A549 (cell line): ENCODE measurements around the gene PSD2. TPM values are rescaled to one million over a fixed set of nuclear protein-coding genes. Genes with fewer than 3 reads are reported as not detected.

Source experiments
- ATAC-seq, 2 experiments: fragments of 200-7000 bp in 1 of 2; fragments of >200 bp in 1 of 2; cut with Nextera tagmentation in 1 of 2; cut with Tn5 transposase in 1 of 2; 3 replicates each; pipeline versions ENCODE4 v1.8.0 to v1.9.1; 2018 to 2020; ENCODE audit warnings: mild to moderate bottlenecking in 1 of 2, moderate library complexity in 1 of 2
- CTCF ChIA-PET: fragments of 300-600 bp; sonication (Branson Sonifier 250); formaldehyde crosslinking; extraction: SDS; loops from one replicate; lab custom pipeline; 2021; ENCODE audit warnings: antibody characterized with exemption, inconsistent platforms; lab: Yijun Ruan, JAX
- POLR2A ChIA-PET: fragments of 350-600 bp; formaldehyde crosslinking; extraction: SDS; loops from one replicate; lab custom pipeline; 2021; ENCODE audit warnings: antibody characterized with exemption, inconsistent platforms; lab: Yijun Ruan, JAX
- DNase-seq, 2 experiments: peaks; one replicate each; pipeline versions ENCODE4 v3.0.0 to v3.0.0-alpha.2; 2011 to 2016; ENCODE audit warnings: low read depth in 1 of 2, low spot score in 1 of 2
- FAIRE-seq: peaks from 2 replicates; lab custom pipeline; 2011; peaks lifted over from hg19 to GRCh38; lab: Jason Lieb, UNC
- H3K27ac ChIP-seq, 2 experiments: fragments of >200 bp; sonication (Bioruptor Twin); formaldehyde crosslinking; 3 replicates each; pipeline ENCODE4 v1.5.1; 2016 to 2017
- H3K4me1 ChIP-seq: fragments of >200 bp; sonication (Bioruptor Twin); formaldehyde crosslinking; 3 replicates; pipeline ENCODE4 v1.6.1; 2016
- H3K4me2 ChIP-seq: fragments of >200 bp; sonication (Bioruptor Twin); formaldehyde crosslinking; 3 replicates; pipeline ENCODE4 v1.6.1; 2016
- H3K4me3 ChIP-seq: fragments of >200 bp; sonication (Bioruptor Twin); formaldehyde crosslinking; 3 replicates; pipeline ENCODE4 v1.5.1; 2016
- H3K9me3 ChIP-seq: fragments of >200 bp; sonication (Bioruptor Twin); formaldehyde crosslinking; 3 replicates; pipeline ENCODE4 v1.6.1; 2016
- BCL3 ChIP-seq: fragments of >200 bp; sonication (Bioruptor Twin); formaldehyde crosslinking; IDR thresholded peaks from 3 replicates; pipeline ENCODE4 v1.6.1; 2016
- CBX2 ChIP-seq: fragments of 200-600 bp; sonication (generic); IDR thresholded peaks from 2 replicates; pipeline ENCODE4 v1.6.1; 2016; ENCODE audit warnings: low read depth, mild to moderate bottlenecking, borderline replicate concordance
- CBX8 ChIP-seq: fragments of 200-600 bp; sonication (generic); IDR thresholded peaks from 2 replicates; pipeline ENCODE4 v1.6.1; 2016
- CEBPB ChIP-seq, 2 experiments: fragments of >200 bp in 1 of 2; sonication (Bioruptor Twin) in 1 of 2; formaldehyde crosslinking in 1 of 2; IDR thresholded peaks; 2 replicates each; pipeline ENCODE4 v1.6.1; 2012 to 2016
- CHD2 ChIP-seq: fragments of 150-350 bp; IDR thresholded peaks from 2 replicates; pipeline ENCODE4 v1.6.1; 2014; ENCODE audit warnings: low read length; ENCODE audit not compliant: partially characterized antibody
- CHD4 ChIP-seq: fragments of 200-600 bp; sonication (generic); IDR thresholded peaks from 2 replicates; pipeline ENCODE4 v1.6.1; 2016; ENCODE audit warnings: antibody characterized with exemption, mild to moderate bottlenecking, borderline replicate concordance
- CTCF ChIP-seq: fragments of >200 bp; sonication (Bioruptor Twin); formaldehyde crosslinking; IDR thresholded peaks from 3 replicates; pipeline ENCODE4 v1.5.1; 2016
- E2F6 ChIP-seq: IDR thresholded peaks from 2 replicates; pipeline ENCODE4 v1.6.1; 2012; ENCODE audit warnings: low read depth, borderline replicate concordance
- FOXS1 ChIP-seq: fragments of 250-450 bp; sonication (Bioruptor Pico); IDR thresholded peaks from 2 replicates; pipeline ENCODE4 v1.5.0; 2020; ENCODE audit warnings: mild to moderate bottlenecking, moderate library complexity
- HDAC2 ChIP-seq: fragments of 200-600 bp; sonication (generic); IDR thresholded peaks from 2 replicates; pipeline ENCODE4 v1.6.1; 2016
- HMGXB4 ChIP-seq: fragments of 250-450 bp; sonication (Bioruptor Pico); IDR thresholded peaks from 2 replicates; pipeline ENCODE4 v1.5.0; 2021; ENCODE audit warnings: mild to moderate bottlenecking, moderate library complexity, borderline replicate concordance
- HOXB13 ChIP-seq: fragments of 250-450 bp; sonication (Bioruptor Pico); IDR thresholded peaks from 2 replicates; pipeline ENCODE4 v1.5.0; 2020; ENCODE audit warnings: low read depth, mild to moderate bottlenecking, moderate library complexity
- JUN ChIP-seq, 2 experiments: fragments of >200 bp; sonication (Bioruptor Twin); formaldehyde crosslinking; IDR thresholded peaks; 2 replicates in 1 of 2; 3 replicates in 1 of 2; pipeline ENCODE4 v1.6.1; 2016 to 2017
- KDM5A ChIP-seq: fragments of 200-600 bp; sonication (generic); IDR thresholded peaks from 2 replicates; pipeline ENCODE4 v1.6.1; 2016; ENCODE audit warnings: antibody characterized with exemption, mild to moderate bottlenecking
- MAZ ChIP-seq: fragments of 150-350 bp; IDR thresholded peaks from 2 replicates; pipeline ENCODE4 v1.6.1; 2014; ENCODE audit warnings: antibody characterized with exemption, low read depth, low read length, borderline replicate concordance
- NPAS2 ChIP-seq: fragments of 250-450 bp; sonication (Bioruptor Pico); IDR thresholded peaks from 2 replicates; pipeline ENCODE4 v1.8.0; 2022; ENCODE audit warnings: mild to moderate bottlenecking, moderate library complexity, borderline replicate concordance
- NR3C1 ChIP-seq: fragments of >200 bp; sonication (Bioruptor Twin); formaldehyde crosslinking; IDR thresholded peaks from 3 replicates; pipeline ENCODE4 v1.6.1; 2017
- PBX3 ChIP-seq: IDR thresholded peaks from 2 replicates; pipeline ENCODE4 v1.6.1; 2012
- RARB ChIP-seq: fragments of 250-450 bp; sonication (Bioruptor Pico); IDR thresholded peaks from 2 replicates; pipeline ENCODE4 v1.8.0; 2021; ENCODE audit warnings: mild to moderate bottlenecking, moderate library complexity
- SREBF2 ChIP-seq: fragments of 450-650 bp; IDR thresholded peaks from 2 replicates; pipeline ENCODE4 v1.6.1; 2014; ENCODE audit warnings: mild to moderate bottlenecking, moderate library complexity
- TP53 ChIP-seq: fragments of 250-450 bp; sonication (Bioruptor Pico); IDR thresholded peaks from 2 replicates; pipeline ENCODE4 v1.5.0; 2021; ENCODE audit warnings: mild to moderate bottlenecking, moderate library complexity
- ZNF302 ChIP-seq: fragments of 250-450 bp; sonication (Bioruptor Pico); IDR thresholded peaks from 2 replicates; pipeline ENCODE4 v1.9.0; 2021; ENCODE audit warnings: inconsistent platforms, mild to moderate bottlenecking, moderate library complexity
- WGBS: methylation state at CpG from one replicate; pipeline ENCODE4 v1.1.6; 2017; ENCODE audit errors: missing lambda C conversion rate; 5-methylcytosine and 5-hydroxymethylcytosine counted together
- polyA plus RNA-seq, 4 experiments: library from polyadenylated mRNA; depleted of rRNA in 3 of 4; stranded (reverse); fragments of >200 nt; fragmentation: RNase III in 1 of 4; extraction: RNeasy Plus Mini Kit Qiagen cat#74134 plus additional on column Dnase treatment in 1 of 4; gene quantifications; 2 replicates in 3 of 4; 3 replicates in 1 of 4; pipeline ENCODE4 v1.2.3, GENCODE V29; 2011 to 2017
- TF ChIP-seq, protein P1 (sequence below): fragments of 250-450 bp; sonication (Bioruptor Pico); IDR thresholded peaks from 2 replicates; pipeline ENCODE4 v1.5.0; 2020; ENCODE audit warnings: low read depth, mild to moderate bottlenecking, moderate library complexity
- TF ChIP-seq, protein P2 (sequence below): fragments of >200 bp; sonication (Bioruptor Twin); formaldehyde crosslinking; IDR thresholded peaks from 2 replicates; pipeline ENCODE4 v1.6.1; 2016
- TF ChIP-seq, protein P3 (sequence below): fragments of 150-350 bp; IDR thresholded peaks from 2 replicates; pipeline ENCODE4 v1.6.1; 2014; ENCODE audit warnings: low read depth, mild to moderate bottlenecking, low read length

PSD2 gene
- polyA plus RNA-seq, 2 of the 4 experiments (the other 2 are of a cell fraction), result 0.05 TPM; not detected in 1

GRCh38 chr5:139761501-139761900 lies 34.1 kb upstream of the PSD2 start:
- CTCF ChIA-PET, result interaction anchor here (1.3 kb wide), 2 partner anchors 9 to 207 kb away, joined by 3 to 5 read pairs; no protein-coding TSS in a partner anchor

GRCh38 chr5:139762615-139763170 lies 32.9 kb upstream of the PSD2 start:
- Histone ChIP-seq H3K9me3 (no peaks in the 10 kb centered on the region), H3K27ac (no peak overlapping the region), H3K4me3 (no peak overlapping the region), H3K4me2 (no peak overlapping the region), H3K4me1 (no peaks in the 10 kb centered on the region)
- 71% methylated on average over 8 of the region's 10 CpGs for WGBS
- FAIRE-seq (no peak), DNase-seq (no peak), ATAC-seq (no peak)
- ChIA-PET CTCF (interaction anchor here (1.2 to 1.4 kb wide), 3 partner anchors 10 to 129 kb away, joined by 3 to 6 read pairs (median 3); no protein-coding TSS in a partner anchor), POLR2A (no interaction called here)
- no peak for TF ChIP-seq MAZ
- no peak for TF ChIP-seq CHD4
- no peak for TF ChIP-seq ZNF302 (CRISPR knock-in tag)
- no peak for TF ChIP-seq PBX3
- TF ChIP-seq FOXS1, result no peak
- TF ChIP-seq SREBF2, result no peak
- no peak for TF ChIP-seq KDM5A
- TF ChIP-seq E2F6, result no peak
- no peak for TF ChIP-seq HMGXB4
- TF ChIP-seq HDAC2, result no peak
- no peak for TF ChIP-seq NPAS2 (CRISPR knock-in tag)
- TF ChIP-seq RARB (CRISPR knock-in tag), result no peak
- TF ChIP-seq, protein P1, sequence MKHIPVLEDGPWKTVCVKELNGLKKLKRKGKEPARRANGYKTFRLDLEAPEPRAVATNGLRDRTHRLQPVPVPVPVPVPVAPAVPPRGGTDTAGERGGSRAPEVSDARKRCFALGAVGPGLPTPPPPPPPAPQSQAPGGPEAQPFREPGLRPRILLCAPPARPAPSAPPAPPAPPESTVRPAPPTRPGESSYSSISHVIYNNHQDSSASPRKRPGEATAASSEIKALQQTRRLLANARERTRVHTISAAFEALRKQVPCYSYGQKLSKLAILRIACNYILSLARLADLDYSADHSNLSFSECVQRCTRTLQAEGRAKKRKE, result no peak
- TF ChIP-seq CHD2, result no peak

More at GRCh38 chr5:139761501-139761900, 34.1 kb upstream of the PSD2 start:
- WGBS, result 70% methylated on average over 4 of the region's 4 CpGs
- DNase-seq, result no peak
- Histone ChIP-seq H3K9me3 (no peaks in the 10 kb centered on the region), H3K4me3 (no peak overlapping the region), H3K27ac (0 out of 6 replicates have a peak overlapping the region, but pooled peaks of 1 of the 2 experiments have one; percentile 5), H3K4me2 (no peak overlapping the region), H3K4me1 (no peaks in the 10 kb centered on the region)
- POLR2A ChIA-PET, result no interaction called here
- no peak for ATAC-seq
- TF ChIP-seq MAZ (no peak), HDAC2 (no peak), NR3C1 (no peak), CEBPB (IDR thresholded peaks at IDR 0.05) (no peak), HOXB13 (CRISPR knock-in tag) (no peak), TP53 (no peak), BCL3 (no peak), CBX8 (no peak), NPAS2 (CRISPR knock-in tag) (no peak), CTCF (no peak), CBX2 (no peak), JUN (IDR thresholded peaks at IDR 0.05) (no peak)
- TF ChIP-seq, protein P2, sequence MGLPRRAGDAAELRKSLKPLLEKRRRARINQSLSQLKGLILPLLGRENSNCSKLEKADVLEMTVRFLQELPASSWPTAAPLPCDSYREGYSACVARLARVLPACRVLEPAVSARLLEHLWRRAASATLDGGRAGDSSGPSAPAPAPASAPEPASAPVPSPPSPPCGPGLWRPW, result no peak
- TF ChIP-seq, protein P3, sequence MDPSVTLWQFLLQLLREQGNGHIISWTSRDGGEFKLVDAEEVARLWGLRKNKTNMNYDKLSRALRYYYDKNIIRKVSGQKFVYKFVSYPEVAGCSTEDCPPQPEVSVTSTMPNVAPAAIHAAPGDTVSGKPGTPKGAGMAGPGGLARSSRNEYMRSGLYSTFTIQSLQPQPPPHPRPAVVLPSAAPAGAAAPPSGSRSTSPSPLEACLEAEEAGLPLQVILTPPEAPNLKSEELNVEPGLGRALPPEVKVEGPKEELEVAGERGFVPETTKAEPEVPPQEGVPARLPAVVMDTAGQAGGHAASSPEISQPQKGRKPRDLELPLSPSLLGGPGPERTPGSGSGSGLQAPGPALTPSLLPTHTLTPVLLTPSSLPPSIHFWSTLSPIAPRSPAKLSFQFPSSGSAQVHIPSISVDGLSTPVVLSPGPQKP, result no peak
- FAIRE-seq, result no peak
